HepG2 (cell line): ENCODE measurements around the gene MAP2K5. TPM values are rescaled to one million over a fixed set of nuclear protein-coding genes. Genes with fewer than 3 reads are reported as not detected.

Source experiments
- ATAC-seq: fragments of 200-7000 bp; cut with Tn5 transposase; 3 replicates; pipeline ENCODE4 v1.9.1; 2020; ENCODE audit warnings: mild to moderate bottlenecking, moderate library complexity
- BruUV-seq: library from RNA; stranded (reverse); fragments of 400-500 nt; replicated peaks from 2 replicates; lab custom pipeline; 2021; lab: Mats Ljungman, UMichigan
- CTCF ChIA-PET: fragments of 300-600 bp; formaldehyde crosslinking; extraction: SDS; loops from one replicate; lab custom pipeline; 2021; ENCODE audit warnings: low total read pairs, inconsistent platforms, low intra/inter-chr PET ratio; lab: Yijun Ruan, JAX
- POLR2A ChIA-PET: fragments of 350-600 bp; sonication (Branson Sonifier 250); formaldehyde crosslinking; loops from one replicate; lab custom pipeline; 2020; ENCODE audit warnings: antibody characterized with exemption, inconsistent platforms; lab: Yijun Ruan, JAX
- DNase-seq: peaks from one replicate; pipeline ENCODE4 v3.0.0-alpha.2; 2015; ENCODE audit warnings: low spot score
- FAIRE-seq: peaks from 3 replicates; lab custom pipeline; 2011; peaks lifted over from hg19 to GRCh38; lab: Jason Lieb, UNC
- H2AFZ ChIP-seq: one replicate; pipeline ENCODE4 v1.6.1; 2011; ENCODE audit warnings: low read length, inconsistent platforms
- H3K27ac ChIP-seq: fragments of 300-600 bp; 3 replicates; pipeline ENCODE4 v1.8.0; 2011; ENCODE audit warnings: mixed run types, mild to moderate bottlenecking, mixed read lengths, low read length, inconsistent platforms; ENCODE audit not compliant: insufficient read depth; ENCODE audit errors: extremely low read length
- H3K27me3 ChIP-seq, 2 experiments: fragments of 200-600 bp in 1 of 2; 2 replicates in 1 of 2; 3 replicates in 1 of 2; pipeline versions ENCODE4 v1.6.0 to v1.8.0; 2011; ENCODE audit warnings: low read length in 2 of 2, mild to moderate bottlenecking in 2 of 2, moderate library complexity in 2 of 2, inconsistent platforms in 1 of 2; ENCODE audit not compliant: insufficient read depth in 2 of 2, control insufficient read depth in 1 of 2
- H3K36me3 ChIP-seq, 2 experiments: fragments of 200-600 bp in 1 of 2; replicated peaks in 1 of 2; 2 replicates in 1 of 2; 3 replicates in 1 of 2; pipeline versions ENCODE4 v1.5.1 to v1.8.0; 2011; ENCODE audit warnings: low read length in 2 of 2, inconsistent platforms in 1 of 2; ENCODE audit not compliant: insufficient read depth in 2 of 2, control insufficient read depth in 1 of 2
- H3K4me1 ChIP-seq: 2 replicates; pipeline ENCODE4 v1.5.1; 2012; ENCODE audit warnings: low read length, inconsistent platforms; ENCODE audit not compliant: insufficient read depth
- H3K4me2 ChIP-seq: 2 replicates; pipeline ENCODE4 v1.6.0; 2011; ENCODE audit warnings: low read depth, low read length, inconsistent platforms
- H3K4me3 ChIP-seq, 3 experiments: fragments of 200-600 bp in 1 of 3; sonication (generic), shearing (Covaris generic) in 1 of 3; replicated peaks in 1 of 3; 2 replicates each; pipeline ENCODE4 v1.5.1; 2011 to 2016; ENCODE audit warnings: low read length in 3 of 3, inconsistent platforms in 2 of 3, low read depth in 2 of 3, mild to moderate bottlenecking in 2 of 3, control low read depth in 1 of 3, mixed read lengths in 1 of 3; ENCODE audit not compliant: insufficient read depth in 1 of 3
- H3K79me2 ChIP-seq: one replicate; pipeline ENCODE4 v1.6.1; 2011; ENCODE audit warnings: low read length, inconsistent platforms; ENCODE audit not compliant: insufficient read depth
- H3K9ac ChIP-seq: 2 replicates; pipeline ENCODE4 v1.6.0; 2011; ENCODE audit warnings: mild to moderate bottlenecking, low read depth, low read length, inconsistent platforms; ENCODE audit not compliant: insufficient read depth
- H3K9me3 ChIP-seq: 2 replicates; pipeline ENCODE4 v1.5.1; 2012; ENCODE audit warnings: mild to moderate bottlenecking, low read length
- H4K20me1 ChIP-seq: 2 replicates; pipeline ENCODE4 v1.6.0; 2011; ENCODE audit warnings: inconsistent platforms, mild to moderate bottlenecking, low read length, moderate library complexity; ENCODE audit not compliant: insufficient read depth
- ATF6 ChIP-seq: sonication (generic); formaldehyde crosslinking; conservative IDR thresholded peaks from 2 replicates; pipeline ENCODE4 v1.4.0; 2020; ENCODE audit warnings: missing genetic modification reagents
- ERF ChIP-seq: IDR thresholded peaks from 2 replicates; pipeline ENCODE4 v1.6.1; 2018; ENCODE audit warnings: missing biosample characterization, missing genetic modification reagents
- FLYWCH1 ChIP-seq: sonication (generic); formaldehyde crosslinking; IDR thresholded peaks from 2 replicates; pipeline ENCODE4 v1.8.1; 2023; ENCODE audit warnings: mild to moderate bottlenecking, missing genetic modification reagents
- FUBP1 ChIP-seq: sonication (generic); formaldehyde crosslinking; IDR thresholded peaks from 2 replicates; pipeline ENCODE4 v1.5.1; 2020; ENCODE audit warnings: missing genetic modification reagents, mild to moderate bottlenecking, borderline replicate concordance
- GABPA ChIP-seq, 2 experiments: IDR thresholded peaks; 2 replicates each; pipeline ENCODE4 v1.6.1; 2011 to 2016; ENCODE audit warnings: low read depth in 2 of 2, low read length in 1 of 2, missing biosample characterization in 1 of 2, missing genetic modification characterization in 1 of 2
- GLMP ChIP-seq: sonication (generic); formaldehyde crosslinking; IDR thresholded peaks from 2 replicates; pipeline ENCODE4 v1.9.0; 2021; ENCODE audit warnings: missing genetic modification reagents, mild to moderate bottlenecking, borderline replicate concordance
- HNF4G ChIP-seq, 2 experiments: sonication (generic) in 1 of 2; formaldehyde crosslinking in 1 of 2; IDR thresholded peaks; 2 replicates each; pipeline versions ENCODE4 v1.4.0 to v1.6.1; 2011 to 2020; ENCODE audit warnings: borderline replicate concordance in 2 of 2, low read depth in 2 of 2, mild to moderate bottlenecking in 2 of 2, low read length in 1 of 2, missing genetic modification reagents in 1 of 2, moderate library complexity in 1 of 2
- KMT2A ChIP-seq: sonication (generic); formaldehyde crosslinking; IDR thresholded peaks from 2 replicates; pipeline ENCODE4 v1.4.0; 2020; ENCODE audit warnings: missing genetic modification reagents
- MAFG ChIP-seq: sonication (generic); formaldehyde crosslinking; IDR thresholded peaks from 2 replicates; pipeline ENCODE4 v1.5.1; 2020; ENCODE audit warnings: mild to moderate bottlenecking, missing genetic modification reagents
- PLRG1 ChIP-seq: fragments of 450-650 bp; conservative IDR thresholded peaks from 2 replicates; pipeline ENCODE4 v1.6.1; 2016
- STAT5B ChIP-seq: sonication (generic); formaldehyde crosslinking; IDR thresholded peaks from 2 replicates; pipeline ENCODE4 v1.4.0; 2020; ENCODE audit warnings: missing genetic modification reagents
- ZNF136 ChIP-seq: sonication (generic); formaldehyde crosslinking; IDR thresholded peaks from 2 replicates; pipeline ENCODE4 v1.8.1; 2022; ENCODE audit warnings: low read depth, mild to moderate bottlenecking, moderate library complexity, missing genetic modification reagents
- WGBS: methylation state at CpG from one replicate; pipeline ENCODE4 v1.1.6; 2017; ENCODE audit warnings: low lambda C conversion rate; 5-methylcytosine and 5-hydroxymethylcytosine counted together
- in situ Hi-C: cut with HindIII; loops from 2 replicates; pipeline ENCODE4 v1.10.0; 2017; ENCODE audit warnings: low pct_unique_long_range_greater_than_20kb; ENCODE audit not compliant: extremely low pct_ligation_motif_present
- intact Hi-C: fragments of 100-400 bp; cut with micrococcal nuclease; formaldehyde crosslinking; loops from one replicate; pipeline ENCODE4 v1.10.0; 2022; ENCODE audit not compliant: unreplicated experiment
- polyA plus RNA-seq, 8 experiments: library from polyadenylated mRNA; depleted of rRNA in 3 of 8; stranded (reverse) in 7 of 8; unstranded in 1 of 8; fragments of >200 nt; fragmentation: Illumina TruSeq in 4 of 8; extraction: Trizol in 4 of 8; gene quantifications; 2 replicates each; pipeline versions ENCODE4 v1.2.1 to v1.2.3, GENCODE V29; 2011 to 2016; ENCODE audit warnings: low read depth in 4 of 8, missing spikeins in 1 of 8, mixed read lengths in 1 of 8; ENCODE audit not compliant: insufficient read depth in 1 of 8
- total RNA-seq, 5 experiments: library from RNA; depleted of rRNA; stranded (reverse); fragments of >200 nt; fragmentation: Illumina TruSeq; extraction: Trizol; gene quantifications; 2 replicates each; pipeline ENCODE4 v1.2.3, GENCODE V29; 2016; ENCODE audit warnings: low read depth in 1 of 5

The MAP2K5 gene
- total and polyA plus RNA-seq, 2 of the 13 experiments (the other 11 are each of a cell fraction or from before 2014, with no cell fraction given) = 4.0 to 4.3 TPM

- BruUV-seq = no TSS peak
- H3K36me3 ChIP-seq = no peaks in the 10 kb centered on the region; a peak in 1 of 5 replicates
- H2AFZ ChIP-seq = no peak overlapping the region
- no peak for DNase-seq
- POLR2A ChIA-PET = no interaction called here
- no peak for FAIRE-seq
- ATAC-seq = no peak
- H3K4me1 ChIP-seq = no peaks in the 10 kb centered on the region
- WGBS = 95% methylated on average over 4 of the region's 4 CpGs
- no peaks in the 10 kb centered on the region for H3K27me3 ChIP-seq
- no peak overlapping the region for H3K27ac ChIP-seq
- H3K9ac ChIP-seq = no peak overlapping the region
- no peaks in the 10 kb centered on the region for H4K20me1 ChIP-seq
- no peaks in the 10 kb centered on the region for H3K79me2 ChIP-seq
- intact Hi-C loops (no loop called here), in situ Hi-C loops (no loop called here)
- no peak overlapping the region for H3K4me3 ChIP-seq
- CTCF ChIA-PET = no interaction called here
- no peak overlapping the region for H3K4me2 ChIP-seq
- no peaks in the 10 kb centered on the region for H3K9me3 ChIP-seq
- TF ChIP-seq FUBP1 (CRISPR knock-in tag) (no peak), PLRG1 (no peak), ZNF136 (CRISPR knock-in tag) (no peak), HNF4G (IDR thresholded peaks at IDR 0.05; ENCODE audit: borderline replicate concordance, low read depth, low read length) (no peak), HNF4G (CRISPR knock-in tag; IDR thresholded peaks at IDR 0.05; ENCODE audit: borderline replicate concordance, low read depth) (no peak), STAT5B (CRISPR knock-in tag) (no peak), KMT2A (no peak), ERF (no peak), GLMP (no peak), FLYWCH1 (CRISPR knock-in tag) (no peak), MAFG (CRISPR knock-in tag) (no peak), ATF6 (CRISPR knock-in tag) (no peak), GABPA (IDR thresholded peaks at IDR 0.05; ENCODE audit: low read depth, low read length) (no peak), GABPA (CRISPR knock-in tag; IDR thresholded peaks at IDR 0.05; ENCODE audit: low read depth) (no peak)
Measured at GRCh38 chr15:67570875-67571647, 28.6 kb downstream of the MAP2K5 start.
